Measurements from ENCODE around the gene DNM2. TPM values are rescaled to one million over a fixed set of nuclear protein-coding genes. Genes with fewer than 3 reads are reported as not detected.
A peak's percentile ranks its signal among the peaks of the same experiment; 100 is the strongest.
"Not testable (repeated sequence)": the region's sequence is repeated elsewhere in the genome, so short reads cannot be mapped to it uniquely, and the experiment has no call there.

The DNM2 gene
- total RNA-seq, 2 experiments from 2014 or later: 268 to 270 TPM

GRCh38 chr19:10835089-10835753, 117.3 kb downstream of the DNM2 start:
- no peak for DNase-seq
- Mint-ChIP-seq H3K4me1 (peaks cover 22% of the 10 kb centered on the region), H3K27ac (peak overlapping the region; percentile 99), H3K36me3 (ENCODE audit: low read depth) (peaks cover 21% of the 10 kb centered on the region), H3K9me3 (peaks cover 11% of the 10 kb centered on the region), H3K4me3 (peak overlapping the region; percentile 92), H3K27me3 (peaks cover 4% of the 10 kb centered on the region)
- POLR2A ChIA-PET: interaction anchor here (1.0 kb wide), 1 partner anchor 118 kb away, joined by 4 read pairs; the partner anchor contains the start of gene DNM2
- CTCF ChIA-PET: interaction anchor here (0.9 to 3.3 kb wide), 11 partner anchors 14 to 254 kb away, joined by 3 to 36 read pairs (median 6); partner anchors contain the start of genes CARM1 and DNM2

- CTCF ChIA-PET: interaction anchor here (0.5 to 3.3 kb wide), 17 partner anchors 10 to 501 kb away, joined by 3 to 36 read pairs (median 4); partner anchors contain the start of genes CARM1 and DNM2
- H3K9me3 Mint-ChIP-seq: peaks cover 11% of the 10 kb centered on the region
Measured at GRCh38 chr19:10835754-10836478, 118.0 kb downstream of the DNM2 start, which contains the start of gene TMED1. TSS of gene TMED1 (minus strand) at chr19:10836212. CDS start at chr19:10836191, 21 bp downstream.

GRCh38 chr19:10836479-10837330, 118.8 kb downstream of the DNM2 start:
- peak; percentile 88 for DNase-seq
- H3K9me3 Mint-ChIP-seq: peaks cover 11% of the 10 kb centered on the region
- peaks cover 4% of the 10 kb centered on the region for H3K27me3 Mint-ChIP-seq
- peak overlapping the region; percentile 92 for H3K4me3 Mint-ChIP-seq
- peak overlapping the region; percentile 99 for H3K27ac Mint-ChIP-seq
- H3K36me3 Mint-ChIP-seq (ENCODE audit: low read depth): peaks cover 21% of the 10 kb centered on the region
- ChIA-PET CTCF (interaction anchor here (0.7 to 3.3 kb wide), 14 partner anchors 10 to 256 kb away, joined by 3 to 36 read pairs (median 4); partner anchors contain the start of genes CARM1 and DNM2), POLR2A (no interaction called here)
- H3K4me1 Mint-ChIP-seq: peaks cover 22% of the 10 kb centered on the region

More at GRCh38 chr19:10835754-10836478, 118.0 kb downstream of the DNM2 start, which contains the start of gene TMED1:
- Mint-ChIP-seq H3K4me1 (peaks cover 22% of the 10 kb centered on the region), H3K27me3 (peaks cover 4% of the 10 kb centered on the region), H3K27ac (peak within 1 kb of the TSS; percentile 99), H3K36me3 (ENCODE audit: low read depth) (peaks cover 21% of the 10 kb centered on the region), H3K4me3 (peak within 1 kb of the TSS; percentile 92)
- POLR2A ChIA-PET: interaction anchor here (1.0 kb wide), 1 partner anchor 118 kb away, joined by 4 read pairs; the partner anchor contains the start of gene DNM2
- DNase-seq: peak; percentile 98

- not testable (repeated sequence) for H3K4me3 Mint-ChIP-seq
Measured at GRCh38 chr19:10837649-10838048, 119.8 kb downstream of the DNM2 start.

GRCh38 chr19:10838377-10838776, 120.5 kb downstream of the DNM2 start:
- no peak for DNase-seq
- Mint-ChIP-seq H3K4me1 (peaks cover 22% of the 10 kb centered on the region), H3K27ac (no peak overlapping the region), H3K9me3 (peaks cover 11% of the 10 kb centered on the region), H3K4me3 (no peak overlapping the region), H3K27me3 (peaks cover 4% of the 10 kb centered on the region), H3K36me3 (ENCODE audit: low read depth) (peaks cover 15% of the 10 kb centered on the region)
- CTCF ChIA-PET: interaction anchor here (0.6 to 3.0 kb wide), 5 partner anchors 20 to 68 kb away, joined by 3 to 36 read pairs (median 4); no protein-coding TSS in a partner anchor
- POLR2A ChIA-PET: no interaction called here

More at GRCh38 chr19:10837649-10838048, 119.8 kb downstream of the DNM2 start:
- POLR2A ChIA-PET, H3K27me3 Mint-ChIP-seq, DNase-seq, H3K27ac Mint-ChIP-seq: not testable (repeated sequence)
- peaks cover 22% of the 10 kb centered on the region for H3K4me1 Mint-ChIP-seq
- peaks cover 19% of the 10 kb centered on the region for H3K36me3 Mint-ChIP-seq (ENCODE audit: low read depth)
- peaks cover 11% of the 10 kb centered on the region for H3K9me3 Mint-ChIP-seq
- CTCF ChIA-PET: interaction anchor here (0.7 to 3.3 kb wide), 4 partner anchors 27 to 120 kb away, joined by 3 to 36 read pairs (median 15); partner anchors contain the start of gene DNM2

- POLR2A ChIA-PET: no interaction called here
- H3K27ac Mint-ChIP-seq: no peak overlapping the region
- peaks cover 4% of the 10 kb centered on the region for H3K27me3 Mint-ChIP-seq
- peaks cover 15% of the 10 kb centered on the region for H3K9me3 Mint-ChIP-seq
- DNase-seq: no peak
- H3K36me3 Mint-ChIP-seq (ENCODE audit: low read depth): peaks cover 12% of the 10 kb centered on the region
- CTCF ChIA-PET: interaction anchor here (0.6 to 2.1 kb wide), 10 partner anchors 15 to 181 kb away, joined by 3 to 5 read pairs (median 3); partner anchors contain the start of gene DNM2
- H3K4me3 Mint-ChIP-seq: no peak overlapping the region
- peaks cover 22% of the 10 kb centered on the region for H3K4me1 Mint-ChIP-seq
Measured at GRCh38 chr19:10839114-10840050, 121.5 kb downstream of the DNM2 start.

GRCh38 chr19:10842788-10843187, 124.9 kb downstream of the DNM2 start:
- no peak overlapping the region for H3K4me3 Mint-ChIP-seq
- peaks cover 4% of the 10 kb centered on the region for H3K27me3 Mint-ChIP-seq
- POLR2A ChIA-PET: no interaction called here
- peaks cover 9% of the 10 kb centered on the region for H3K36me3 Mint-ChIP-seq (ENCODE audit: low read depth)
- peaks cover 2% of the 10 kb centered on the region for H3K4me1 Mint-ChIP-seq
- CTCF ChIA-PET: interaction anchor here (0.6 to 2.1 kb wide), 3 partner anchors 22 to 125 kb away, joined by 3 to 13 read pairs (median 3); partner anchors contain the start of gene DNM2
- peaks cover 17% of the 10 kb centered on the region for H3K9me3 Mint-ChIP-seq
- no peak for DNase-seq
- no peak overlapping the region for H3K27ac Mint-ChIP-seq

GRCh38 chr19:10846500-10847202, 128.8 kb downstream of the DNM2 start:
- ChIA-PET CTCF (interaction anchor here (0.9 to 1.5 kb wide), 5 partner anchors 8 to 145 kb away, joined by 3 to 7 read pairs (median 4); partner anchors contain the start of genes DNM2, QTRT1 and TMED1), POLR2A (no interaction called here)
- Mint-ChIP-seq H3K4me3 (no peak overlapping the region), H3K27me3 (peaks cover 2% of the 10 kb centered on the region), H3K9me3 (peaks cover 17% of the 10 kb centered on the region), H3K27ac (peak overlapping the region; percentile 68), H3K36me3 (ENCODE audit: low read depth) (peaks cover 9% of the 10 kb centered on the region), H3K4me1 (peaks cover 10% of the 10 kb centered on the region)
- DNase-seq: no peak

GRCh38 chr19:10848230-10848856, 130.5 kb downstream of the DNM2 start, which contains the start of gene C19orf38:
TSS of gene C19orf38 (plus strand) at chr19:10848415. CDS start at chr19:10848509, 94 bp downstream.
- Mint-ChIP-seq H3K36me3 (ENCODE audit: low read depth) (peaks cover 9% of the 10 kb centered on the region), H3K4me1 (peaks cover 10% of the 10 kb centered on the region), H3K9me3 (peaks cover 17% of the 10 kb centered on the region), H3K27me3 (peaks cover 2% of the 10 kb centered on the region), H3K27ac (peak within 1 kb of the TSS; percentile 73), H3K4me3 (peak within 1 kb of the TSS; percentile 51)
- ChIA-PET CTCF (interaction anchor here (0.9 kb wide), 1 partner anchor 22 kb away, joined by 3 read pairs; no protein-coding TSS in a partner anchor), POLR2A (no interaction called here)
- no peak for DNase-seq

- ChIA-PET POLR2A (no interaction called here), CTCF (interaction anchor here (0.6 to 2.0 kb wide), 6 partner anchors 10 to 274 kb away, joined by 3 to 9 read pairs (median 4); partner anchors contain the start of gene DNM2)
Measured at GRCh38 chr19:10850631-10851030, 132.8 kb downstream of the DNM2 start.

More at GRCh38 chr19:10850631-10851030, 132.8 kb downstream of the DNM2 start:
- Mint-ChIP-seq H3K4me3 (no peak overlapping the region), H3K27ac (no peak overlapping the region), H3K9me3 (peaks cover 9% of the 10 kb centered on the region), H3K4me1 (peaks cover 10% of the 10 kb centered on the region), H3K36me3 (ENCODE audit: low read depth) (peaks cover 9% of the 10 kb centered on the region), H3K27me3 (peaks cover 2% of the 10 kb centered on the region)
- DNase-seq: no peak

Data from activated CD4-positive, alpha-beta T cell treated with anti-CD3 and anti-CD28 coated beads, Interleukin-2, amount 10 ng/mL, durations not matched to agents 7 days and 5 days (primary cell).